ENCODE data around the gene NHS.

Gene NHS

DNA sequence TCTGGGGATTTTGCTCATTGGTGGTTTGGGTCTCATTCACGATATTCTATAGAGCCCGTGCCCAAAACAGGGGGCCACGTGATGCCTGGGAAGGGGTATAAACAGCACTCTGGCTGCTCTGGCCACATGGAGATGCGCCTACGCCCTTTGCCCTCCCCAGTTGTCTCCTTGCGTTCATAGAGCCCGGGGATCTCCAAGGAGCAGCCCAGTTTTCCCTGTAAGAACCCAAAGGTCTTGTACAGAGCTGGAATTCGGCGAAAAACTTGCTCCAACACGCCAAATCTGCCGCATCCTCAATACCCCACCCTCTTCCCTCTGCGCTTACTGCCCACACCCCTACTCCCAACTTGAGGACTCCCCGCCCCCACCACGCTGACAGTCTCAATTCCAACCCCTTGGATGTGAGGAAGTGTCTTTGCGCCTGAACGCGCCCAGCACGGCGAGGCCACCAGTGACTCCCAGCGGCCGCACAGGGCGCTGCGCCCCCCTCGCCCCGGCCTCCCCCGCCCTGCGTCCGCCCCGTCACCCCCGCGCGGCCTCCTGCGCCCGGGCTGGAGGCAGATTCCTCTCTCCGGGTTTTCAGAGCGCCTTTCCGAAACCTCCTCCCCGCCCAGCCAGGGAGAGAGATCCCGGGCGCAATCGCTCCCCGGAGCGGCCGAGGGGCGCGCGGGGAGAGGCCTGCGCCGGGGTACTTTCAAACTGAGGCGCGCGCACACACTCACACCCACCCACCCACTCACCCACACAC, at the start of gene NHS:
Gene NHS (plus strand): TSS at position 582 of the 748 bp plus-strand sequence. CDS start 558 bp downstream, outside the sequence.
- DNase-seq (ENCODE audit: low read depth) = no peak

DNA sequence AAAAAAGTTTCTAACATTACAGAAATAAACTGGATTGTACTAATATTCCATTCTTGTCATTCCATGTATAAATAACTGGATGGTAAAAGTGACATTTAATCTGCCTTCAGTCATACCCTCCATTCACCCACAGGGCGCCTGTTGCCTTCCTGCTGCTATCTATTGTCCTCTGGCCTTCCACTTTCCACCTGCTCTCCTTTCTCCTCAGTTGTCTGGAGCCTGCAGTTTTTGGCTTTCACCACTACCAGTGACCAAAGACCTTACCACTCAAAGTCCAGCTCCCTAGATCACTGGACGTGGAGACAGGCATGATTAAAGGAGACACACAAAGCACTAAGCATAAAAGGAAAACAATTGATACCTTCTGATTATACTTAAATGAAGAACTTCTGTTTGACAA, 46.2 kb upstream of the NHS start:
- DNase-seq (ENCODE audit: low read depth) = no peak

DNA sequence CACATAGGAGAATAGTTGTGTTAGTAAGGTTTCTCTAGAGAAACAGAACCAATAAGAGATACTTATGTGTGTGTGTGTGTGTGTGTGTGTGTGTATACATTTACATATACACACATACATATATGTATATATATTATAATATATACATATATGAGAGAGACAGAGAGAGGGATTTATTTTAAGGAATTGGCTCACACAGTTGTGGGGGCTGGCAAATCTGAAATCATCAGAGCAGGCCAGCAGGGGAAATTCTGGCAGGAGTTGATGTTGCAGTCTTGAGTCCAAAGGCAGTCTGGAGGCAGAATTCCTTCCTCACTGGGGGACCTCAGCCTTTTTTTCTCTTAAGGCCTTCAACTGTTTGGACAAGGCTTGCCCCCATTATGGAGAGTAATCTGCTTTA, 38.6 kb upstream of the NHS start:
- no peak for DNase-seq (ENCODE audit: low read depth)

DNA sequence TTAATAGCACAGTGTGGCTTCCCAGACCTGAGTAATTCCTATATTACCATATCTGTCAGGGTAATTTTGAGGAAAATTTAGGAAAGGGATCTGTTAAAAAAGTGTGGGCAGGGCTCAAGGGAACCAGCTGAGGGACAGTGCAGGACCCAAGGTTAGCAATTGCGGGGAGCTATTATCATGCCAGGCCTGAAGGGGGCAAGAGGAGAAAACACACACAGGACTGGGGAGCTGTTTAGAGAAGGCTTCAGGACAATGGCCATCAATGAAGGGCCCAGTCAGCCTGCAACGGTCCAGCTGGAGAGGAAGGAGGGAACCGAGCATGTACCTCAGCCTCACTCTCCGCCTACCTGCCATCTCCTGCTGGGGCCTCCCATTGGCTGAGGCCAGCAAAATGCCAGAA, 19.0 kb upstream of the NHS start:
- DNase-seq (ENCODE audit: low read depth) = no peak

DNA sequence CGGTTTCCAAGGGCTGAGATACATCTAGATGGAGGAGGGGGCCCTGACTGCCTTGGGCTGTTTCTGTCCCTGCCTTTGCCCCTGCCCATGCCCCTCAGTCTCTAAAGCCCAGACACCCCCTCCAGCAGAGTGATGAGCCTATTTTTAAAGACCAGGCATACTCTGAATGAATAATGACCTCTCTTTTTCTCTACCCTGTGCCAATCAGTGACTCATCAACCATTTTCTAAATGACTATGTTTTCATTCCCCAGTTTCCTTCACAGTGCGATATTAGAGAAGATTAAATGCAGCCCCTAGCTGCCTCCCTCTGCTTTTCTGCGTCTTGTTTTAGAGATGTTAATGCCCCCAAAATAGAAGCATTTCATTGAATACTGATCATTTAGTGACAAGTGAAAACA, 15.5 kb upstream of the NHS start:
- no peak for DNase-seq (ENCODE audit: low read depth)

DNA sequence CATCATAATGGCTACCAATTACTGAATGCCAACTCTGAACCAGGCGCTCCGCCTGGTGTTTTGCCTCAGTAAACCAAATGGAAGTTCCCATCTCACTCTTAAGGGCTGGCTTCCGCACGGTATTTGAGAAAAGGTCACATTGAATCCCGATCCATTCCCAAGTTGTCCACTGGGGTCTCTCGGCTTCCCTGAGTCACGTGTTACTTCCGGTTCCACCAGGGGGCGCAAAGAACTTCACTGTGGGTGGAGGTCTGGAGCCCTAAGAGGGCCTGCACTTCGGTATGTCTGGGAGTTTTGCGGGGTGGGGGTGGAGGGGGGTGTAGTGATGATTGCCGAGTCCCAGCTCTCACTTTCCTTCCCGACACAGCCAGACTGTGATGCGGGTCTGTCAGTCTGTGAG, 13.4 kb upstream of the NHS start:
- no peak for DNase-seq (ENCODE audit: low read depth)

DNA sequence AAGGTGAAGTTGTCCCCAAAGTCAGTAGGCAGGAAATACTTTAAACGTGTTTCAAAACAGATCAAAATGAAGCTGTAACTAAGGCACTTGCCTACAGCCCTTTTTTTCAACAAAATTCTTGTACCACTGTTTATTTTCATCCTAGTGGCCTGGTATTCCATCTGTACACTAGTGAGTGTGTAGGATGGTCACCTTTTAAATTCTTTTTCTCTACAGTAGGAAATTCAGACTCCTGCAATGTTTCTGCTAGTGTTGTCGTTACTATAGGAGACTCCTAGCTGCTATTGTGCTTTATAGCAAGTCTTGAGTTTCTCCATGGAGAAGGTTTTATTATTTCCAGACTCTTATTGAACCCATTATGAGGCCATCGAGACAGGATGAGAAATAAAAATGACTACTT, 7.0 kb upstream of the NHS start:
- DNase-seq (ENCODE audit: low read depth) = no peak

DNA sequence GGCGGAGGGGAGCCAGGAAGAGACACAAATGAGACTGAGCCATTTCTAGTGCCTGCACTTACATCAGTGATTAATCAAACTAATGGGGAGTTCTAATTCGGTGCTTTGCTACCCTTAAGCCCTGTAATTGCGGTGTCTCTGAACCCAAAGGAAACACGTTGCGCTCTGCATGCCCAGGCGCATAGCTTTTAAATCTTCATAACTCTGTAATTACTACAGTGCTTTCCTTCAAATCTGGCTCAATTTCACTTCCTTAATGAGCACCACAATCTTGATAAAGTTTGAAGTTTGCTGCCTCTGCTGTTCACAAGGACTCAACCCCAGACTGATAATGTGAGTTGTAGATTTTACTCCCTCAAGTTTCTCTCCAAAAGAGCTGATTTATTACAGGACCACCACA, 5.7 kb upstream of the NHS start:
- no peak for DNase-seq (ENCODE audit: low read depth)

DNA sequence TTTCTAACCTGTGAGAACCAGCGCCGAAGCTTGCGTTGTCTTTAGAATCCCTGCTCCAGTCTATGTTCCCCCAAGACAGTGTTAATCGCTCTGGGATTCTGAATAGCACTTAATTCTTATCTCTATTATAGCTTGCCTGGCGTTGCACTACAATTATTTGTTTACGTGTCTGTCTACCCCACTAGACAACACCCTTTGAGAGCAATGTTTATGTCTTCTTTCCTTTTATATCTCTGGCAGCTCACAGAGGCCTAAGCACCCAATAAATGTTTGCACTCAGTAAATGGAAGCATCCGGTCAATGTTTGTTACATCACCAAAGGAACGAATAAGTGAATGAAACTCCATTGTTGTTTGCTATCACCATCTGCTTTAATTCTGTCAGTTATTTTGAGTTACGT, 4.8 kb upstream of the NHS start:
- no peak for DNase-seq (ENCODE audit: low read depth)

DNA sequence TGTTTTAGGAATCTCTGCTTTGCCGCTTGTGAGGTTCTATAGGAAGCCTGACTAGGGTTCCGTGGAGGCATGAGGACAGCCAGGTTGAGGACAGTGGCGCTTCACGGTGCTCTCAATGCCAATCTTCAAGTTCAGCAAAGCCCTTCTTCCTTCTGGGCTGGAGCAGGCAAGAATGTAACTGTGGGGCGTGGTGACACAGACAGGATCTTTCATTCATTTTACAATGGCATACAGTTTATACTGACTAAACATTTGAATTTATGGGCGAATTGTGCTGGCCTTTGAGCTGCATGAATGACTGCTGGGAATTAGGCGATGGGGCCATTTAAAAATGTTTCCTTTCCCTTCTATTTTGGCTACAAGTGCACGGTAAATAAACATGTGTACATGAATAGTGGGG, 2.9 kb upstream of the NHS start:
- no peak for DNase-seq (ENCODE audit: low read depth)

DNA sequence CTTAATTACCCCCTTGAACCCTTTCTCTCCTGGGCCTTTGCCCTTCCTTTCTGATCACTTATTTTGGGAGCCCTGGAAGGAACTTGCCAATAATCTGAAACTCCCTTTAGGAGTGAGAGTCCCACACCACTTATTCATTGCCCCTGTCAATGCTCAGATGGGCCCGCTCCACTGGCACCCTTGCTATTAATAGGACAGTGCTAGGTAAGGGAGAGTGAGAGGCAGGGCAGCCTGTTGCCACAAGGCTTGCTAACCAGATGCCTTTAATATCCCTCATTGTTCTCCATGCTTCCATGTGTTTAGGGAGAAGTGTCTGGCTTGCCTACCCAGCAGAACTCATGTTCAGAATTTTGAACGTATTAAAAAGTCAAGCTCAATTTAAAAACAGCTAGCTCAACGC, 1.7 kb upstream of the NHS start:
- DNase-seq (ENCODE audit: low read depth) = no peak

DNA sequence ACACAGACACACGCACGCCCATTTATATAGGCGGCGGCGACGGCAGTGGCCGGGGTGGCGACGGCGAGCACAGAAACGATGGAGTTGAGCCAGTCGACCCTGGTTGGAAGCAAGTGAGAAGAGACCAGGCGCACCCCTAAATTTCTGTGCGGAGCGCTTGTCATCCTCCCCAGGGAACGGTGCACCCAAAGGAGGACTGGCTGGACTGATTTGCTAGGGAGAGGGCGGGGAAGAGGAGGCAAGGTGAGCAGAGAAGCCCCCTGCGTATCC, 302 bp downstream of the NHS start:
- no peak for DNase-seq (ENCODE audit: low read depth)

DNA sequence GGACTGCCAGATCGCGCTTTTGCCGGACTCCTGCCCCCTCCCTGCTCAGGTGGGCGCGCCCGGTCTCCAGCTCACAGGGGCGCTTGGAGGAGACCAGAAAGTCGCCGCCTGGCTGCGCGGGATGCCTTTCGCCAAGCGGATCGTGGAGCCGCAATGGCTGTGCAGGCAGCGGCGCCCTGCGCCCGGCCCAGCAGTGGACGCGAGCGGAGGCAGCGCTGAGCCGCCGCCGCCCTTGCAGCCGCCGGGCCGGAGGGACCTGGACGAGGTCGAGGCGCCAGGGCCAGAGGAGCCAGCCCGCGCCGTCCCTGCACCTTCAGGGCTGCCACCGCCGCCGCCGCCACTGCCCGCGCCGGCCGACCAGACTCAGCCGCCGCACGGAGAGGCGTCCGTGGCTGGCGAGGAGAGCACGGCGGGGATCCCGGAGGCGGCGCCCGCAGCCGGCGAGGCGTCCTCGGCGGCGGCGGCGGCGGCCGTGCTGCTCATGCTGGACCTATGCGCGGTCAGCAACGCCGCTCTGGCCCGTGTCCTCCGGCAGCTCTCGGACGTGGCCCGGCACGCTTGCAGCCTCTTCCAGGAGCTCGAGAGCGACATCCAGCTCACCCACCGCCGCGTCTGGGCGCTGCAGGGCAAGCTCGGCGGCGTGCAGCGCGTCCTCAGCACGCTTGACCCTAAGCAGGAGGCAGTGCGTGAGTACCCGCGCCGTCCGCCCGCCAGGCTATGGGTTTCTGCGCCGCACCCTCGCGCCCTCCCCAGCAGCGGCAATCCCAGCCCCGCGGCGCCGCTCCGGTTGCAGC, 834 bp downstream of the NHS start:
- no peak for DNase-seq (ENCODE audit: low read depth)

DNA sequence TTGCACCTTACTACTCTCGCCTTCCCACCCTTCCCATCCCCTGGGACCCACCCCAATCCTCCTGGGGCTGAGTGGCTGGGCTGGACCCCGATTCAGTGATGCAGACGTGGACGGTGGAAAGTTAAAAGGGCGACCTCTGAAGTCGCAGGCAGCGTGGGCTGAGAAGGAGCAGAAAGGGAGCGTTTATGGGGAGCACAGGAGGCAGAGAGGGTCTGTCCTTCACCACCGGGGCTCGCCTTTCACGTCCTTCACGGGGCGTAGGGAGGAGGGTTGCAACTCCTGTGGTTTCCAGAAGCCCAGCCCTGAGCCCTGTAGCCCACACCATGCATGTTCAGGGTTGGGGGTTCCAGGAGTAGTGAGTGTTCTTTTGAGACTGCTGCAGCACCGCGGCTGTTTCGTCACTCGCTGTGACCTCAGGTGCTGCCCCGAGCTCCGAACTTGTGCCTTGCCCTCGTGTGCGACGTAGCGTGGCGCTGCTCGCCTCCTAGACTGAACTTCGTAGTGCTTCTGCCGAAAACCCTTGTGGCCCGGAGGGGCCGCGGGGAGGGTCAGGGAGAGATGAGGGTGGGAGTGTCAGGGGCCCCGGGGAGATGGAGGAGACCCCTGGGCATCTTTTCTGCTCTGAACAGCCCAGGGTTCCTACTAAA, 1.6 kb downstream of the NHS start:
- no peak for DNase-seq (ENCODE audit: low read depth)

DNA sequence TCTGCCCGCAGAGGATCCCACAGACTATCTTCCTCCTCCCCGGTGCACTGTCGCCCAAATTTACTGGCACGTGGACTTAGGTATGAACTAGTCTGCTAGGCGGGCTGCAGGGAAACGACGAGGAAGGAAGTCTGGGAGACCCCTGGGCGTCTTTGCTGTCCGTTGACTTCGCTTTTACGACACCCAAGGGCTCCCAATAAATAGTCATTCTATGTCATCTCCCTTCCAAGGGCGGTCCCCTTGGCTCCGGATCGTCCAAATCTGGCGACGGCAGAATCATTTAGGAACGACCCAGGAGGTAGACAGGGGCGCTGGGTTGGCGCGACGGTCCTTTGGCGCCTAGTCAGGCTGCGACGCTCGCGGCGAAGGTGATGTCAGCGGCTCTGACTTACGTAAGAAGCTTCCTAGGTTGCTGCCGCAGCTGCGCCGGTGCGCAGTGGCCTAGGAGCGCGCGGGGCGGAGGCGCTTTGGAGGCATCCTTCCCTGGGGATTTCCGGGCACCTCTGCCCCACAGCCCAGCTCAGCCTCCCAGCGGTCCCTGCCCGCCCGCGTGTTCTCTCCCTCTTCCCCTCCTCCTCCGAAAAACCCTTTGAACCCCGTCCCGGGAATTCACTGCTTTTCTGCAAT, 2.2 kb downstream of the NHS start:
- no peak for DNase-seq (ENCODE audit: low read depth)

DNA sequence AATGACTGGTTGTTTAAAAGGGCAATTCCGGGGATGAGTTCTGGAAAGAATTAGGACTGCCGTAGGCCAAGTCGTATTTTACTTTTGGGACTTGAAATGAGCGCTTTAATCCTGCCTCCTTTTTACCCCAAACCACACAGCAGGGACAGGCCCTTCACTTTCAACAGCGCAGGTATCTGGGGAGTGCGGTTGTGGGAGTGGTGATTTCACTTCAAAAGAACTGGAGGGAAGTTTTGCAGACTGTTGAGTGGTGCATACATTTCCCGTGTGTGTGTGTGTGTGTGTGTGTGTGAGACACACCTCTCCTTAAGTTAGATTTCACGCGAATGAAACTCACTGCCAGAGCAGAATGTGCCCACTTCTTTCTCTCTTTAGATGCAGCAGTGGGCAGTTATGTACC, 2.8 kb downstream of the NHS start:
- DNase-seq (ENCODE audit: low read depth) = no peak

DNA sequence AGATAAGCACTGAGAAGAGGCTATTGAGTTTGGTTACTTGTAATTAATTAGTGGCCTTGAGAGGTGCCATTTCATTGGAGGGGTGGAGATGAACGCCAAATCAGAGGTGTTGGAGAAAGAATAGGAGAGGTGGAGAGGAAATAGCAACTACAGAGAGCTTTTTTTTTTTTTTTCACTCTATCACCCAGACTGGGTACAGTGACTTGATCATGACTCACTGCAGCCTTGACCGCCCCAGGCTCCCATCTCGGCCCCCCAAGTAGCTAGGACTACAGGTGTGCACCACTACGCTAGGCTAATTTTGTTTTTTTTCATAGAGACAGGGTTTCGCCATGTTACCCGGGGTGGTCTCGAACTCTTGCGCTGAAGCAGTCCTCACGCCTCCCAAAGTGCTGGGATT, 5.2 kb downstream of the NHS start:
- no peak for DNase-seq (ENCODE audit: low read depth)

DNA sequence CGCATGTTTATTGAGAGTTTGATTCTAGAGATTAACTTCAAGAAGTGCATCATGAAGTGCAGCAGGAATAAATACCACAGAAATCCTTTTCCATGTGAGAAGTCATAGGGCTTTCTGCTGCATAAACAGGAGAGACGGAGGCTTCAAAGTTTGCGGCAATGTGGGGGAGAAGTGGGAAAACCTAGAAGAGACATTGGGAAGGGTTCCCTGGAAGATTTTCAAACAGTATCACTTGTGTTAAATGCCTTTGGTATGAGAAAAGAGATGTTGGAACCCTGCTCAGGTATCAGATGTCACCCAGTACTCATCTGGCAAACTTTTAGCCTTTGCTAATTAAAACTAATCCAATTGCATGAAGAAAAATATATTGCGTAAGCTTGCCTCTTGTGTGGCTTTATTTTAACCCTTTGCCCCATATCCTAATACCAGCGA, 15.4 kb downstream of the NHS start:
- no peak for DNase-seq (ENCODE audit: low read depth)

DNA sequence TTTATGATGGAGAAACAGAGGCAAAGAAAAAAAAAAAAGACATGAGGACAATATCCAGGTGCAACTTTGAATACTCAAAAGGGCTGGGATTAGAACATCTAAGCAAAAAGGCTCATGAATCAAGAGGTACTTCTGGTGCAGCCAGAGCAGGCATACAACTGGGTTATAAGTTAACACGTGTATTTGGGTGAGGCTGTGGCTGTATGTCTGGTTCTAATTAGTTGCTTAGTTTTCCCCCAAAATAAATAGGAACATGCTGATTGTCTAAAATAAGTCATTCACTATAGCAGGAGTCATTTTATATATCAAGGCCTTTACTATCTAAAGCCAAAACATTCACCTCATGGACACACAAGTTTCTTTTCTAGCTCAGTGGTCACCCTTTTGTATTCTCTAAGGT, 20.2 kb downstream of the NHS start:
- DNase-seq (ENCODE audit: low read depth) = no peak

DNA sequence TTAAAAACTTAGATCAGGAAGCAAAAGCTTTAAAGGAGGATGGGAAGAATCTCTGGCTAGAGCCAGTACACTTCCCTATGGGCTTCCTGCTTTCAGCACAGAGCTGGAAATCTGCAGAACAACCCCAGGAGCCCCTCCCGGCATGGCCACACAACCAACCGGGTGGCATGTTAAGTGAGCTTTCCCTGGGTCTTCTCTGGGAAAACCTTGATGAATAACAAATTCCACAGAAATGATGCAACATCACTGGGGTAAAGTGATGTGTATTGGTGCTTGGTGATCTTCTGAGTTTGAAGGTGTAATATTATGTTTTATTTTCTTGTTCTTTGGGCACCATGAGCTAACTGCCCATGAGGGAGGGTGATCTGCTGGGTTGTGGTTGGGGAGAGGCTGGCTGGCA, 22.1 kb downstream of the NHS start:
- DNase-seq (ENCODE audit: low read depth) = no peak

DNA sequence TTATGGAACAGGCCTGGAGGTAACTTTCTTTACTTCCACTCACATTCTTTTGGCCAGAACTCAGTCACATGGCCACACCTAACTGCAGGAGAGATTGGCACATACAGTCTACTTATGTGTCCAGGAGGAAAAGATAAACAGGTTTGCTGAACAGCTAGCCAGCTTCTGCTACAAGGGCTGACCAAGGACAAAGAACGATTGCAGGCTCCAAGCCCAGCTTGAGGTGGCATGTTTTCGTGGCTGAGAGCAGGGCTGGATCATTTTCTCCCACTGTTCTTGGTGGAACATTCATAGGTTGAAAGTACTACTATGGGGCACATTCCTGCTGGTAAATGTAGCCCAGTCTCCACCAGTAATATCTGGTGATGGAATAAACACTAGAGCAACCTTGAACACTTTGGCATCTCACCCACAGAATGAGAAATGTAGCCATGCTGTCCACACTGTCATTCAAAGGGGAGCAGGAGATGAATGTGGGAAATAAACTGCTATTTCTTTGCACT, 28.2 kb downstream of the NHS start:
- no peak for DNase-seq (ENCODE audit: low read depth)

DNA sequence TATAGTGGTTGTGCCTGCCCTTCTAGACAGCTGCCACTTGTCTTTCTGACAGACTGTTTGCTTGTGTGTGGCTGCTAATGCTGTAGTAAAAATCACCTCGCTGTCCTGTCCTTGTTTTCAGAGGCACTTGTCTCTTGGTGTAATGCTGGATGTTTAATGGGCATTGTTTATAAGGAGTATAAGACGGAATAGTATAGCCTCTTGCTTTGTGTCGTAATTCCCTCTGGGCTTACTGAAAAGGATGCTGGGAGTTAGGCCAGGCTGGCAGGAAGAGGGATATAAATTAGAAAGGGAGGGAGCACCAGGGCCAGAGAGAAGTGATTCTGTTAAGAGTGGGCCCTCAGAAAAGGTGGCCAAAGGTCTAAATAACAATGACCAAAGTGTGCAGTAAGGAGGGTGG, 29.0 kb downstream of the NHS start:
- DNase-seq (ENCODE audit: low read depth) = no peak

Measured in stimulated activated CD8-positive, alpha-beta memory T cell treated with anti-CD3 and anti-CD28 coated beads, Interleukin-15, amount 100 ng/mL, for 24 hours (primary cell).